Measurements from ENCODE around the gene SNX32.
A peak's percentile ranks its signal among the peaks of the same experiment; 100 is the strongest.

SNX32 gene

DNA sequence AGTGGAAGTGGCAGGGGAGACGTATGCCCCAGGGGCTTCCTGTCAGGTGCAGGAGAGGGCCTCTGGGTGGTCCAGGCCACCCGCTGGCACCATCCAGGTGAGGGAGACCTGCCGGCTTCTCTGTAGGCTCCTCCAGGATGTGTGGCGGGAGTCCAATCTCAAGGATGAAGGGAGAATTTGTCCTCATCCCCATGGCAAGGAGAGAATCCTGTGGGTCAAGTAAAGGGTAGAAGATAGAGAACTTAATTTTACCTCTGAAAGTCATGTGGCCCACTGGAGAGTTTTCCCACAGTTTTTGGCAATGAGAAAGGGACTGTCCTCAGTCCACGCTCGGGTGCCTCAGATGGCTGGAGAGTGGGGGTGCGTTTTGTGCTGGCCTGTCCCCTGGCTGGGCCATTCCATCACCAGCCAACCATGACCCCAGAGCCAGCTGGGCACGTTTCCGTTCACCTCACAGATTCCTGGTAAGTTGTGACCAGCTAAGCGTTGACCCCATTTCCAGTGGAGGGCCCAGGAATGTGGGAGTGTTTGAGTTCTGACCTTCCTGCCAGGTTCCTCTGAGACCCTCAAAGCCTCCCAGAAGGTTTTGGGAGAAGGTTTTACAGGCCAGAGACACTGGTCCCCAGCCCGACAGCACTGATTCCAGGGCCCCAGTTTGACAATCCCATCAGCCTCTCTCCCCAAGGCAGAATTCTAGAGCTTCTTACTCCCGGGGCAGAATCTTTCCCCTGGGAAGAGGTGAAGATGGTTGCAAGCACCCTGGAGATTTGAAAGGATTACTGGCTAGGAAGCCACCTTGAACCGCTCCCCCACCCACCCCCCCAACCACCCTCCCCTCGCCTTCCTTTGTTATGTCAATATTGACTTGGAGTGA is 44.3 kb upstream of the SNX32 start:
- Histone ChIP-seq H4K20me1 (ENCODE audit: control insufficient read depth, insufficient read depth, low read depth, low read length) (no peaks in the 10 kb centered on the region; the same call in 1 of the 2 replicates), H3K9me2 (replicated peaks; ENCODE audit: control insufficient read depth, low read length) (no peaks in the 10 kb centered on the region), H3K4me1 (ENCODE audit: control insufficient read depth, low read length) (peaks cover 39% of the 10 kb centered on the region), H3K27me3 (ENCODE audit: control insufficient read depth, low read length) (peaks cover 52% of the 10 kb centered on the region), H3K4me2 (ENCODE audit: low read length) (no peak overlapping the region), H3K27ac (ENCODE audit: low read depth, low read length) (no peak overlapping the region), H3K79me2 (ENCODE audit: control insufficient read depth, low read length) (no peaks in the 10 kb centered on the region), H3K36me3 (ENCODE audit: control insufficient read depth, low read length) (no peaks in the 10 kb centered on the region), H3K4me3 (ENCODE audit: low read length) (no peak overlapping the region), H3F3A (ENCODE audit: control insufficient read depth, insufficient read depth) (no peaks in the 10 kb centered on the region), H3K9me3 (ENCODE audit: control insufficient read depth, insufficient read depth, low read length) (no peaks in the 10 kb centered on the region)
- no peak for TF ChIP-seq EZH2phosphoT487 (IDR thresholded peaks at IDR 0.05; ENCODE audit: borderline replicate concordance, low read length)
- TF ChIP-seq, protein P1, sequence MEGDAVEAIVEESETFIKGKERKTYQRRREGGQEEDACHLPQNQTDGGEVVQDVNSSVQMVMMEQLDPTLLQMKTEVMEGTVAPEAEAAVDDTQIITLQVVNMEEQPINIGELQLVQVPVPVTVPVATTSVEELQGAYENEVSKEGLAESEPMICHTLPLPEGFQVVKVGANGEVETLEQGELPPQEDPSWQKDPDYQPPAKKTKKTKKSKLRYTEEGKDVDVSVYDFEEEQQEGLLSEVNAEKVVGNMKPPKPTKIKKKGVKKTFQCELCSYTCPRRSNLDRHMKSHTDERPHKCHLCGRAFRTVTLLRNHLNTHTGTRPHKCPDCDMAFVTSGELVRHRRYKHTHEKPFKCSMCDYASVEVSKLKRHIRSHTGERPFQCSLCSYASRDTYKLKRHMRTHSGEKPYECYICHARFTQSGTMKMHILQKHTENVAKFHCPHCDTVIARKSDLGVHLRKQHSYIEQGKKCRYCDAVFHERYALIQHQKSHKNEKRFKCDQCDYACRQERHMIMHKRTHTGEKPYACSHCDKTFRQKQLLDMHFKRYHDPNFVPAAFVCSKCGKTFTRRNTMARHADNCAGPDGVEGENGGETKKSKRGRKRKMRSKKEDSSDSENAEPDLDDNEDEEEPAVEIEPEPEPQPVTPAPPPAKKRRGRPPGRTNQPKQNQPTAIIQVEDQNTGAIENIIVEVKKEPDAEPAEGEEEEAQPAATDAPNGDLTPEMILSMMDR (IDR thresholded peaks at IDR 0.05; ENCODE audit: low read depth, low read length, poor library complexity, severe bottlenecking) = no peak

DNA sequence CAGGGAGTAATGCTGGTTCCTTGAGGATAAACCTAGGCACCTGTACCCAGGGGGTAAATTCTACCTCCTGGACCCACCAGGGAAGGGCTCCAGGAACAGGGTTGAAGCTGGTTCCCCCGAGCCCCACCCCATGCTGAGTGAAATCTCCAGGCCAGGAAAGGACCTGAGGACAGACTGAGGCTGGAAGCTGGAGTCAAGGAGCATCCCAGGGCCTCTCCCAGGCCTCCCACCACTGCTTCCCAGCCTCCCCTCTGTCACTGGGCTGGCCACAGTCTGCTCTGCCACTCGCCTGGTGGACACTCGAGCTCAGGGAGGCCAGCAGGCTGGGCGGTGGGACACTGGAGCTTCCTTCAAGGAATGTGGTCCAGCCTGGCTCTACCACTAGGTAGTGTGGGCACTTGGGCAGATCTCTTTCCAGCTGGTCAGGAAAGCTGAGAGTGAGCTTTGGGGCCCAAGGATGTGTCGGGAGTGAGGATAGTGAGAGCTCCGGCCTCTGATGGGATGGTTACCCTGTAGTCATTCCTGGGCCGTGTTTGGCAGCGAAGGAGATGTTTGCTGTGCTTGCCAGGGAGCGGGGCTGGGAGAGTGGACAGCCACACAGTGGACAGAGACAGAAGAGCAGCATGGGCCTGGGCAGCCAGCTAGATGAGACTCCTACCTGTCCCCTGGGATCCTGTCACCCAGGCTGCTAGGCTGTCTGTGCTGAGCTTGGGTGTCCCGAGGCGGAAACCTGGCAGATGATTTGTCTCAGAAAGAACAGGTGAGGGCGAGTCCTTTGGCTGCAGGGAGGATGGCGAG is 43.5 kb upstream of the SNX32 start:
- no peak overlapping the region for H3K4me2 ChIP-seq (ENCODE audit: low read length)
- H3F3A ChIP-seq (ENCODE audit: control insufficient read depth, insufficient read depth) = no peaks in the 10 kb centered on the region
- H3K4me3 ChIP-seq (ENCODE audit: low read length) = no peak overlapping the region
- TF ChIP-seq, protein P1 (IDR thresholded peaks at IDR 0.05; ENCODE audit: low read depth, low read length, poor library complexity, severe bottlenecking) = no peak
- TF ChIP-seq EZH2phosphoT487 (IDR thresholded peaks at IDR 0.05; ENCODE audit: borderline replicate concordance, low read length) = no peak
- H4K20me1 ChIP-seq (ENCODE audit: control insufficient read depth, insufficient read depth, low read depth, low read length) = no peaks in the 10 kb centered on the region; the same call in 1 of the 2 replicates
- H3K9me2 ChIP-seq (replicated peaks; ENCODE audit: control insufficient read depth, low read length) = no peaks in the 10 kb centered on the region
- no peaks in the 10 kb centered on the region for H3K9me3 ChIP-seq (ENCODE audit: control insufficient read depth, insufficient read depth, low read length)
- H3K27me3 ChIP-seq (ENCODE audit: control insufficient read depth, low read length) = peaks cover 47% of the 10 kb centered on the region
- H3K4me1 ChIP-seq (ENCODE audit: control insufficient read depth, low read length) = peaks cover 39% of the 10 kb centered on the region
- H3K27ac ChIP-seq (ENCODE audit: low read depth, low read length) = no peak overlapping the region
- no peaks in the 10 kb centered on the region for H3K36me3 ChIP-seq (ENCODE audit: control insufficient read depth, low read length)
- no peaks in the 10 kb centered on the region for H3K79me2 ChIP-seq (ENCODE audit: control insufficient read depth, low read length)

DNA sequence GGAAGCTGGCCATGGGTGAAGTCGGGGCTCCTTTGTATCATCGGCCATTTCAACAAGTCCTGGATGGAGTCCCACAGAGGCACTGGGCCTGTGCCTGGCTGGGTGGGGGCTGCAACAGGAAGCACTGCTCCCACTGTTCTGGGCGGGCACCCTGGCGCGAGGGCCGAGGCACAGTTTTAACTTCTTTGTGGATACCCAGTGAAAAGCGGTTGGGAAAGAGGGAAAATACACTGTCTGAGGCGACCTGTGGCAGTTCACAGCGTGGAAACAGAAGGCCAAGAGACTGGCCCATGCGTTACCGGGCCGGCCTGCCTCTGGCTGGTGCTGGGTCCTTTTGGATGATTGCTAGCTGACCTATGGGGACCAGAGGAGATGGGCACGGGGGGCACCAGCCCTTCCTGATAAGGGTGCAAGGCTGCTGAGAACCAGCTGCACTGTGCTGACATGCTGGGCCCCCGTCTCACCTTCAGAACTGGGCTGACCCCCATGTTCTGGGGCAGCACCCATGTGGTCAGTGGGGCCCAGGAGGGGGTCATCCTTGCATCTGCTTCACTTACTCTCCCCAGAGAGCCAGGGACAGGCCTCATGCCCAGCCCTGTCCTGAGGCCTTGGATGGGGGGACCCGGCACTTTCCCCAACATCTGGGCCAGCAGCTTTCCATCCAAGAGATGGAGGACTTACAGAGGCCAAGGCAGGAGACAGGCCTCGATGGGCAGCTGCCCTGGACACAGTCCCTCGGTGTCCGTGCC is 42.7 kb upstream of the SNX32 start:
- H3K27ac ChIP-seq (ENCODE audit: low read depth, low read length) = no peak overlapping the region
- no peaks in the 10 kb centered on the region for H4K20me1 ChIP-seq (ENCODE audit: control insufficient read depth, insufficient read depth, low read depth, low read length)
- H3K4me3 ChIP-seq (ENCODE audit: low read length) = no peak overlapping the region
- no peaks in the 10 kb centered on the region for H3K9me2 ChIP-seq (replicated peaks; ENCODE audit: control insufficient read depth, low read length)
- H3K9me3 ChIP-seq (ENCODE audit: control insufficient read depth, insufficient read depth, low read length) = no peaks in the 10 kb centered on the region
- no peaks in the 10 kb centered on the region for H3K36me3 ChIP-seq (ENCODE audit: control insufficient read depth, low read length)
- no peaks in the 10 kb centered on the region for H3F3A ChIP-seq (ENCODE audit: control insufficient read depth, insufficient read depth)
- H3K27me3 ChIP-seq (ENCODE audit: control insufficient read depth, low read length) = peaks cover 40% of the 10 kb centered on the region
- peak overlapping the region; percentile 47 for H3K4me2 ChIP-seq (ENCODE audit: low read length)
- peaks cover 39% of the 10 kb centered on the region for H3K4me1 ChIP-seq (ENCODE audit: control insufficient read depth, low read length)
- TF ChIP-seq, protein P1 (IDR thresholded peaks at IDR 0.05; ENCODE audit: low read depth, low read length, poor library complexity, severe bottlenecking) = no peak
- TF ChIP-seq EZH2phosphoT487 (IDR thresholded peaks at IDR 0.05; ENCODE audit: borderline replicate concordance, low read length) = no peak
- H3K79me2 ChIP-seq (ENCODE audit: control insufficient read depth, low read length) = no peaks in the 10 kb centered on the region
